ENCODE data around the gene KCNMA1.

The KCNMA1 gene

GRCh38 chr10:77189520-77189919, 448.1 kb downstream of the KCNMA1 start:
- Histone ChIP-seq H3K36me3 (replicated peaks in 1 of 2; ENCODE audit: control insufficient read depth in 2 of 2, insufficient read depth in 2 of 2, low read length in 2 of 2) (no peaks in the 10 kb centered on the region), H2AFZ (ENCODE audit: low read length) (no peak overlapping the region), H3K9me3 (replicated peaks in 1 of 2; ENCODE audit: control insufficient read depth in 2 of 2, insufficient read depth in 1 of 2, low read depth in 1 of 2, low read length in 2 of 2) (no peaks in the 10 kb centered on the region), H2BK15ac (ENCODE audit: low read length) (no peak overlapping the region), H3K27ac (replicated peaks; ENCODE audit: low read length) (no peak overlapping the region), H3K14ac (ENCODE audit: low read length) (no peak overlapping the region), H3K9ac (ENCODE audit: low read depth, low read length, poor library complexity) (no peak overlapping the region), H3K23ac (ENCODE audit: low read depth, low read length, poor library complexity) (no peak overlapping the region), H3K79me1 (ENCODE audit: low read depth, low read length) (no peaks in the 10 kb centered on the region), H2AK5ac (ENCODE audit: low read depth, low read length) (no peak overlapping the region), H4K91ac (ENCODE audit: low read depth, low read length, poor library complexity) (no peak overlapping the region), H2BK120ac (ENCODE audit: low read depth, low read length) (no peak overlapping the region), H3K4me1 (ENCODE audit: control insufficient read depth in 2 of 2, insufficient read depth in 1 of 2, low read depth in 1 of 2, low read length in 2 of 2) (no peaks in the 10 kb centered on the region), H3K4me2 (ENCODE audit: insufficient read depth, low read length, poor library complexity, severe bottlenecking) (no peak overlapping the region), H2BK12ac (ENCODE audit: low read length) (no peak overlapping the region), H3K27me3 (ENCODE audit: control insufficient read depth in 3 of 3, insufficient read depth in 3 of 3, low read depth in 1 of 3, low read length in 3 of 3) (no peaks in the 10 kb centered on the region), H3K4ac (ENCODE audit: low read length) (no peak overlapping the region), H3K18ac (ENCODE audit: low read length) (no peak overlapping the region), H3K4me3 (ENCODE audit: low read length in 2 of 2) (no peak overlapping the region), H2BK5ac (ENCODE audit: low read length) (no peak overlapping the region), H4K8ac (ENCODE audit: low read depth, low read length) (no peak overlapping the region)
- no CpG with 5 or more reads among the region's 4 CpGs for WGBS, 2 donors (ENCODE audit: extremely low coverage in 2 of 2, insufficient read length in 2 of 2, insufficient replicate concordance in 1 of 2)
- DNase-seq (ENCODE audit: low spot score): no peak

GRCh38 chr10:77189075-77189474, 448.5 kb downstream of the KCNMA1 start:
- no peak for DNase-seq (ENCODE audit: low spot score)
- H3K27me3 ChIP-seq (ENCODE audit: control insufficient read depth in 3 of 3, insufficient read depth in 3 of 3, low read depth in 1 of 3, low read length in 3 of 3): no peaks in the 10 kb centered on the region
- no peaks in the 10 kb centered on the region for H3K4me1 ChIP-seq (ENCODE audit: control insufficient read depth in 2 of 2, insufficient read depth in 1 of 2, low read depth in 1 of 2, low read length in 2 of 2)
- no peak overlapping the region for H3K27ac ChIP-seq (replicated peaks; ENCODE audit: low read length)
- H3K79me1 ChIP-seq (ENCODE audit: low read depth, low read length): no peaks in the 10 kb centered on the region
- H3K9me3 ChIP-seq (replicated peaks in 1 of 2; ENCODE audit: control insufficient read depth in 2 of 2, insufficient read depth in 1 of 2, low read depth in 1 of 2, low read length in 2 of 2): no peaks in the 10 kb centered on the region
- H2AK5ac ChIP-seq (ENCODE audit: low read depth, low read length): no peak overlapping the region
- H2BK120ac ChIP-seq (ENCODE audit: low read depth, low read length): no peak overlapping the region
- no CpG with 5 or more reads among the region's 4 CpGs for WGBS, 2 donors (ENCODE audit: extremely low coverage in 2 of 2, insufficient read length in 2 of 2, insufficient replicate concordance in 1 of 2)
- no peak overlapping the region for H3K14ac ChIP-seq (ENCODE audit: low read length)
- H3K18ac ChIP-seq (ENCODE audit: low read length): no peak overlapping the region
- H3K4me2 ChIP-seq (ENCODE audit: insufficient read depth, low read length, poor library complexity, severe bottlenecking): no peak overlapping the region
- H4K91ac ChIP-seq (ENCODE audit: low read depth, low read length, poor library complexity): no peak overlapping the region
- H3K4ac ChIP-seq (ENCODE audit: low read length): no peak overlapping the region
- no peak overlapping the region for H2BK5ac ChIP-seq (ENCODE audit: low read length)
- no peaks in the 10 kb centered on the region for H3K36me3 ChIP-seq (replicated peaks in 1 of 2; ENCODE audit: control insufficient read depth in 2 of 2, insufficient read depth in 2 of 2, low read length in 2 of 2)
- H3K4me3 ChIP-seq (ENCODE audit: low read length in 2 of 2): no peak overlapping the region
- H2BK15ac ChIP-seq (ENCODE audit: low read length): no peak overlapping the region
- no peak overlapping the region for H3K23ac ChIP-seq (ENCODE audit: low read depth, low read length, poor library complexity)
- no peak overlapping the region for H2BK12ac ChIP-seq (ENCODE audit: low read length)
- no peak overlapping the region for H3K9ac ChIP-seq (ENCODE audit: low read depth, low read length, poor library complexity)
- no peak overlapping the region for H4K8ac ChIP-seq (ENCODE audit: low read depth, low read length)
- H2AFZ ChIP-seq (ENCODE audit: low read length): no peak overlapping the region

- no peak overlapping the region for H2BK5ac ChIP-seq (ENCODE audit: low read length)
- H3K4me1 ChIP-seq (ENCODE audit: control insufficient read depth in 2 of 2, insufficient read depth in 1 of 2, low read depth in 1 of 2, low read length in 2 of 2): no peaks in the 10 kb centered on the region
- no peak overlapping the region for H3K4me3 ChIP-seq (ENCODE audit: low read length in 2 of 2)
- no peaks in the 10 kb centered on the region for H3K36me3 ChIP-seq (replicated peaks in 1 of 2; ENCODE audit: control insufficient read depth in 2 of 2, insufficient read depth in 2 of 2, low read length in 2 of 2)
- H3K4me2 ChIP-seq (ENCODE audit: insufficient read depth, low read length, poor library complexity, severe bottlenecking): no peak overlapping the region
- no peak overlapping the region for H3K9ac ChIP-seq (ENCODE audit: low read depth, low read length, poor library complexity)
- no peak overlapping the region for H2BK120ac ChIP-seq (ENCODE audit: low read depth, low read length)
- no peak overlapping the region for H3K27ac ChIP-seq (replicated peaks; ENCODE audit: low read length)
- no peak overlapping the region for H2BK12ac ChIP-seq (ENCODE audit: low read length)
- H4K91ac ChIP-seq (ENCODE audit: low read depth, low read length, poor library complexity): no peak overlapping the region
- H2AFZ ChIP-seq (ENCODE audit: low read length): no peak overlapping the region
- H3K14ac ChIP-seq (ENCODE audit: low read length): no peak overlapping the region
- no peak overlapping the region for H2AK5ac ChIP-seq (ENCODE audit: low read depth, low read length)
- no peak overlapping the region for H3K4ac ChIP-seq (ENCODE audit: low read length)
- H3K18ac ChIP-seq (ENCODE audit: low read length): no peak overlapping the region
- no peak overlapping the region for H2BK15ac ChIP-seq (ENCODE audit: low read length)
- no peaks in the 10 kb centered on the region for H3K9me3 ChIP-seq (replicated peaks in 1 of 2; ENCODE audit: control insufficient read depth in 2 of 2, insufficient read depth in 1 of 2, low read depth in 1 of 2, low read length in 2 of 2)
- no peak overlapping the region for H4K8ac ChIP-seq (ENCODE audit: low read depth, low read length)
- DNase-seq (ENCODE audit: low spot score): no peak
- no peaks in the 10 kb centered on the region for H3K79me1 ChIP-seq (ENCODE audit: low read depth, low read length)
- no peaks in the 10 kb centered on the region for H3K27me3 ChIP-seq (ENCODE audit: control insufficient read depth in 3 of 3, insufficient read depth in 3 of 3, low read depth in 1 of 3, low read length in 3 of 3)
- H3K23ac ChIP-seq (ENCODE audit: low read depth, low read length, poor library complexity): no peak overlapping the region
These were observed 449.1 kb downstream of the KCNMA1 start for GRCh38 chr10:77188521-77188920.

GRCh38 chr10:77188000-77188395, 449.6 kb downstream of the KCNMA1 start:
- no peaks in the 10 kb centered on the region for H3K4me1 ChIP-seq (ENCODE audit: control insufficient read depth in 2 of 2, insufficient read depth in 1 of 2, low read depth in 1 of 2, low read length in 2 of 2)
- H2AK5ac ChIP-seq (ENCODE audit: low read depth, low read length): no peak overlapping the region
- H3K18ac ChIP-seq (ENCODE audit: low read length): no peak overlapping the region
- H3K79me1 ChIP-seq (ENCODE audit: low read depth, low read length): no peaks in the 10 kb centered on the region
- H3K23ac ChIP-seq (ENCODE audit: low read depth, low read length, poor library complexity): no peak overlapping the region
- H3K36me3 ChIP-seq (replicated peaks in 1 of 2; ENCODE audit: control insufficient read depth in 2 of 2, insufficient read depth in 2 of 2, low read length in 2 of 2): no peaks in the 10 kb centered on the region
- no peak overlapping the region for H3K4ac ChIP-seq (ENCODE audit: low read length)
- no peak overlapping the region for H2BK12ac ChIP-seq (ENCODE audit: low read length)
- H4K91ac ChIP-seq (ENCODE audit: low read depth, low read length, poor library complexity): no peak overlapping the region
- H3K4me3 ChIP-seq (ENCODE audit: low read length in 2 of 2): no peak overlapping the region
- no peak overlapping the region for H3K4me2 ChIP-seq (ENCODE audit: insufficient read depth, low read length, poor library complexity, severe bottlenecking)
- no peak for DNase-seq (ENCODE audit: low spot score)
- H3K27me3 ChIP-seq (ENCODE audit: control insufficient read depth in 3 of 3, insufficient read depth in 3 of 3, low read depth in 1 of 3, low read length in 3 of 3): no peaks in the 10 kb centered on the region
- no peak overlapping the region for H4K8ac ChIP-seq (ENCODE audit: low read depth, low read length)
- no peaks in the 10 kb centered on the region for H3K9me3 ChIP-seq (replicated peaks in 1 of 2; ENCODE audit: control insufficient read depth in 2 of 2, insufficient read depth in 1 of 2, low read depth in 1 of 2, low read length in 2 of 2)
- H2AFZ ChIP-seq (ENCODE audit: low read length): no peak overlapping the region
- no CpG with 5 or more reads among the region's 1 CpG for WGBS, 2 donors (ENCODE audit: extremely low coverage in 2 of 2, insufficient read length in 2 of 2, insufficient replicate concordance in 1 of 2)
- H3K14ac ChIP-seq (ENCODE audit: low read length): no peak overlapping the region
- H2BK120ac ChIP-seq (ENCODE audit: low read depth, low read length): no peak overlapping the region
- H3K27ac ChIP-seq (replicated peaks; ENCODE audit: low read length): no peak overlapping the region
- H2BK5ac ChIP-seq (ENCODE audit: low read length): no peak overlapping the region
- H3K9ac ChIP-seq (ENCODE audit: low read depth, low read length, poor library complexity): no peak overlapping the region
- no peak overlapping the region for H2BK15ac ChIP-seq (ENCODE audit: low read length)

All from neuronal stem cell (in vitro differentiated cells).